GM18861 (cell line): ENCODE measurements around the gene PRR19.
A peak's percentile ranks its signal among the peaks of the same experiment; 100 is the strongest.
"Not testable (repeated sequence)": the region's sequence is repeated elsewhere in the genome, so short reads cannot be mapped to it uniquely, and the experiment has no call there.

Source experiments
- ATAC-seq: cut with Tn5 transposase; IDR thresholded peaks from one replicate; pipeline ENCODE4 v1.9.1; 2021; ENCODE audit not compliant: unreplicated experiment

The PRR19 gene

DNA sequence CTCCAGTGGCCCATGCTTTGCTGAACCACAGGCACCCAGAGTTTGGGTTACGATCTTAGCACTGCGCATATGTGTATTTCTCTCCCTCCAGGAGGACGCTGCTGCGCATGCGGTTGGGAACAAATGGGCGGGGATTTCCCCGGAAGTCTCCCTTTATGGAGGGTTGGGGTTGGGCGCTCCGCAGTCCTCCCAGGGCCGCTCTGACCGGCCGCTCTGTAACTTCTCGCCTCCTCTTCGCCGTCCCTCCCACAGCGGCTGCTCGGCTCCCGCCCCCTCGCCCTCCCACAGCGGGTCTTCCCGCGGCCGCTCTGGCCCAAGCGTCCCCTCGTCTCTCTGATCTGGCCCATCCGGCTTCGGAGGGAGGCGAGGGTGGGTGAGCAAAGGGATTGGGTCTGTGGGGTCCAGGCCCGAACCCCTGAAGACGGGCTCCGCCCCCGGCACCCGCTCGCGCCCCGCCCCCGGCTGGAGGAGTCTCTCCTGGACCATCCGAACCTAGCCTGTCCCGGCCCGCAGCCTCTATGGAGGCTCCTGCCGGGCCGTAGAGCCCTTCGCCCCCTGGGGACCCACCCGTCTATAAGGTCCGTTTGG, 23.5 kb downstream of the PRR19 start, which contains the start of gene MEGF8:
Gene MEGF8, plus strand, starts transcription at position 328 of the 588 bp plus-strand sequence. CDS start 609 bp downstream, outside the sequence.
- peak; percentile 87 for ATAC-seq

- ATAC-seq: no peak
These were observed 24.2 kb downstream of the PRR19 start for GRCh38 chr19:42325896-42326771.

DNA sequence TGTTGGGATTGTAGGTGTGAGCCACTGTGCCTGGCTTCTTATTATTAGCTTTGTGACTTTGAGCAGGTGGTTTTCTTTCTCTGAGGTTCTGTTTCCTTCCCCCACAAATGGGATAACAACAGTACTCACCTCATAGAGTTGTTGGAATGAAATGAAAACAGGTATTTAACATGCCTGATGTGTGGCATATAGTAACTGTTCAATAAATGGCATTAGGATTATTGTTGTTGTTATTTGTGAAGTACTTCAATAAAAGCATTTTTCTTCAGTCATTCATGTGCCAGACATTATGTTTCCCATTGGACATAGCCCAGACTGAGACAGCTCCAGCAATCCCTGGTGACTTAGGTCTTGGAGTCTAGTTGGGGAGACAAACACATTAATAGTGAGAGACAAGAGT, 25.0 kb downstream of the PRR19 start:
- ATAC-seq: no peak

DNA sequence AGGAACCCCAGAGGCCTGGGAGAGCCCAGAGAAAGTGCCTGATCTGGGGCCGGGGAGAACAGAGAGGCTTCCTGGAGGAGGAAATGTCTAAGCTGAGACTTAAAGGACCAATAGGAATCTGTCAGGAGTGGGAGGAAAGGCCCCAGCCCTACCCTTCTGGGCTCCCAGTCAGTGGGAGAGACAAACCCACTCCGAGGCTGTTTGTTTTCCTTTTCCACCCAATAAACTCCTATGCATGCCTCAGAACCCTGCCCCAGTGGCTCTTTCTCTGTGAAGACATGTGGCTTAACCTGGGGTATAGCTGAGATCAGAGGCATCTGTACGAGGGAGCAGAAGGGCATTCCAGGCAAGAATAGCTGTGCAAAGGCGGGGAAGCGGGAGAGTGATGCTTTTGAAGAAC, 25.4 kb downstream of the PRR19 start:
- ATAC-seq: no peak

- no peak for ATAC-seq
These were observed 26.2 kb downstream of the PRR19 start for GRCh38 chr19:42328106-42328505.

DNA sequence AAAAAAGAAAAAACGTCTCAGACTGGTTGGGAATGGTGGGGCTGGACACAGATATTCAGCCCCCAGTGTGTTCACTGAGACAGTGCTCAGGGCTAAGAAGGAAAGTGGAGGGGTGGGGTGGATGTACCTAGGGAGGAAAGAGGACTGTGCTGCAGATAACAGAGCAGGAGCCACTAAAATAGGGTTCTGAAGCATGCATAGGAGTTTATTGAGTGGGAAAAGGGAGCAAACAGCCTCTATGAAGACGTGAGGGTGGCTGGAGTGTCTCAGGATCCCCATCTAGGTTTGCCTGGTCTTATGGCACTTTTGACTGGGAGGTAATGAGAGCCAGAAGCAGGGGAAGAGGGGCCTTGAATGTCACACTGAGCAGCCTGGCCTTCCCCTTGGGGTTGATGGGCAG, 26.9 kb downstream of the PRR19 start:
- ATAC-seq: no peak

GRCh38 chr19:42330241-42330711, 28.3 kb downstream of the PRR19 start:
- no peak for ATAC-seq

DNA sequence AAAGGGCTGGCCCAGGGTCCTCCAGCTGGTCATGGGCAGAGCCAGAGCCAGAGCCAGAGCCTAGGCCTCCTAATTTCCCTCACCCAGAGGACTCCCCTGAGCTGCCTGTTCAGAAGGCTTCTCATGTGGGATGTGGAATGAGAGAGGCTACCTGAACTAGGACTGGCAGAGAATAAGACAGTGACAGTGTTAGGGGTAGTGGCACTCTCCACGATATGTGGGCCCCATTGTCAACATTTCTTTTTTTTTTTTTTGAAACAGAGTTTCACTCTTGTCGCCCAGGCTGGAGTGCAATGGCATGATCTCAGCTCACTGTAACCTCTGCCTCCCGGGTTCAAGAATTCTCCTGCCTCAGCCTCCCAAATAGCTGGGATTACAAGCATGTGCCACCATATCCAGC, 29.4 kb downstream of the PRR19 start:
- not testable (repeated sequence) for ATAC-seq

- no peak for ATAC-seq
These were observed 30.1 kb downstream of the PRR19 start for GRCh38 chr19:42332059-42332458.

GRCh38 chr19:42333018-42333417, 31.1 kb downstream of the PRR19 start:
- ATAC-seq: no peak

DNA sequence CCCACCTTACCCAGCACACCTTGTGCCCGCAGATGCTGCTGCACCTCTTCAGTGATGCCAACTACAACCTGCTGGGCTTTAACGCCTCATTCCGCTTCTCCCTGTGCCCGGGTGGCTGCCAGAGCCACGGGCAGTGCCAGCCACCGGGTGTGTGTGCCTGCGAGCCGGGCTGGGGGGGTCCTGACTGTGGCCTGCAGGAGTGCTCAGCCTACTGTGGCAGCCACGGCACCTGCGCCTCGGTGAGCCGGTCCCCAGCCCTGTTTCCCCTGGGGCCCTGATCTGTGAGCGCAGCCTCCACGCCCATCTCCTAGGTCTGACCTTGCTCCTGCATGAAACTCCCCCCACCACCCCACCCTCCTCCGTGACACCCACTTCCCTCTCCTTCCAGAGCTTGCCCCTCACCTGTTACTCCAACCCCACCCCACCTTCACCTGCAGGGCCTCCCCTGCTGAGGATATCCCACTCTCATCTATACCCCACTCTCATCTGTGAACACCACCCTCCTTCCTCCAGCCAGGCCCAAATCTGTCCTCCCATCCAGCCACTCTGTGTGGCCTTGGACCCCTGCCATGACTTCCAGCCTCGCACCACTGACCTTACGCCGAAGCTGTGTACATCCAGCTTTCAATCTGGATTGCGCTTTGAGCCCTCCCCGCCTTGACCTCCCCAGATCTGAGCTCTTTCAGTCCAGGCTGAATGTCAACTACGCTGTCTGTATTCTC, 32.2 kb downstream of the PRR19 start:
- no peak for ATAC-seq

GRCh38 chr19:42334697-42335373, 32.9 kb downstream of the PRR19 start:
- ATAC-seq: no peak

GRCh38 chr19:42335374-42335936, 33.5 kb downstream of the PRR19 start:
- no peak for ATAC-seq

- no peak for ATAC-seq
These were observed 34.0 kb downstream of the PRR19 start for GRCh38 chr19:42335971-42336370.

GRCh38 chr19:42339126-42339860, 37.4 kb downstream of the PRR19 start:
- not testable (repeated sequence) for ATAC-seq

- ATAC-seq: not testable (repeated sequence)
These were observed 38.0 kb downstream of the PRR19 start for GRCh38 chr19:42339922-42340321.

- ATAC-seq: no peak
These were observed 41.6 kb downstream of the PRR19 start for GRCh38 chr19:42343344-42344110.

GRCh38 chr19:42344336-42344893, 42.5 kb downstream of the PRR19 start:
- no peak for ATAC-seq
